ENCODE results near the gene TRIM50. TPM values are rescaled to one million over a fixed set of nuclear protein-coding genes. Genes with fewer than 3 reads are reported as not detected.

The TRIM50 gene
- total and polyA plus RNA-seq, 9 of the 15 experiments (the other 6 are each of a cell fraction or from before 2014, with no cell fraction given), result not detected

DNA sequence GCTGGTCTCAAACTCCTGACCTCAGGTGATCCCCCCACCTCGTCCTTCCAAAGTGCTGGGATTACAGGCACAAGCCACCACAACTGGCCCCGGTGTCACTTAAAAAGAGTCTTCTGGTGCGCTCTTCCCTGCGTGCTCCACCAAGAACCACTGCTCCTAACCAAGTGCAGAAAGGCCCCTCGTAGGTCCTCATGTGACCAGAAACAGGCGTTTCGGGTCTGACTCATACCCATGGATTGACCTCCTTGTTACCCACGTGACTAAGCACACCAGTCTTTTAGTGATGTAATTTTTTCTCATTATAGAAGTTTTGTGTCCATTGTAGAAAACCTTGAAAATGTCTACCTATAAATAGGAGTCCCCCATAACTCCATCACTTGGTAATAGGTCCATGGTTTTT, 14.0 kb upstream of the TRIM50 start (continued):
- TF ChIP-seq, protein P1, sequence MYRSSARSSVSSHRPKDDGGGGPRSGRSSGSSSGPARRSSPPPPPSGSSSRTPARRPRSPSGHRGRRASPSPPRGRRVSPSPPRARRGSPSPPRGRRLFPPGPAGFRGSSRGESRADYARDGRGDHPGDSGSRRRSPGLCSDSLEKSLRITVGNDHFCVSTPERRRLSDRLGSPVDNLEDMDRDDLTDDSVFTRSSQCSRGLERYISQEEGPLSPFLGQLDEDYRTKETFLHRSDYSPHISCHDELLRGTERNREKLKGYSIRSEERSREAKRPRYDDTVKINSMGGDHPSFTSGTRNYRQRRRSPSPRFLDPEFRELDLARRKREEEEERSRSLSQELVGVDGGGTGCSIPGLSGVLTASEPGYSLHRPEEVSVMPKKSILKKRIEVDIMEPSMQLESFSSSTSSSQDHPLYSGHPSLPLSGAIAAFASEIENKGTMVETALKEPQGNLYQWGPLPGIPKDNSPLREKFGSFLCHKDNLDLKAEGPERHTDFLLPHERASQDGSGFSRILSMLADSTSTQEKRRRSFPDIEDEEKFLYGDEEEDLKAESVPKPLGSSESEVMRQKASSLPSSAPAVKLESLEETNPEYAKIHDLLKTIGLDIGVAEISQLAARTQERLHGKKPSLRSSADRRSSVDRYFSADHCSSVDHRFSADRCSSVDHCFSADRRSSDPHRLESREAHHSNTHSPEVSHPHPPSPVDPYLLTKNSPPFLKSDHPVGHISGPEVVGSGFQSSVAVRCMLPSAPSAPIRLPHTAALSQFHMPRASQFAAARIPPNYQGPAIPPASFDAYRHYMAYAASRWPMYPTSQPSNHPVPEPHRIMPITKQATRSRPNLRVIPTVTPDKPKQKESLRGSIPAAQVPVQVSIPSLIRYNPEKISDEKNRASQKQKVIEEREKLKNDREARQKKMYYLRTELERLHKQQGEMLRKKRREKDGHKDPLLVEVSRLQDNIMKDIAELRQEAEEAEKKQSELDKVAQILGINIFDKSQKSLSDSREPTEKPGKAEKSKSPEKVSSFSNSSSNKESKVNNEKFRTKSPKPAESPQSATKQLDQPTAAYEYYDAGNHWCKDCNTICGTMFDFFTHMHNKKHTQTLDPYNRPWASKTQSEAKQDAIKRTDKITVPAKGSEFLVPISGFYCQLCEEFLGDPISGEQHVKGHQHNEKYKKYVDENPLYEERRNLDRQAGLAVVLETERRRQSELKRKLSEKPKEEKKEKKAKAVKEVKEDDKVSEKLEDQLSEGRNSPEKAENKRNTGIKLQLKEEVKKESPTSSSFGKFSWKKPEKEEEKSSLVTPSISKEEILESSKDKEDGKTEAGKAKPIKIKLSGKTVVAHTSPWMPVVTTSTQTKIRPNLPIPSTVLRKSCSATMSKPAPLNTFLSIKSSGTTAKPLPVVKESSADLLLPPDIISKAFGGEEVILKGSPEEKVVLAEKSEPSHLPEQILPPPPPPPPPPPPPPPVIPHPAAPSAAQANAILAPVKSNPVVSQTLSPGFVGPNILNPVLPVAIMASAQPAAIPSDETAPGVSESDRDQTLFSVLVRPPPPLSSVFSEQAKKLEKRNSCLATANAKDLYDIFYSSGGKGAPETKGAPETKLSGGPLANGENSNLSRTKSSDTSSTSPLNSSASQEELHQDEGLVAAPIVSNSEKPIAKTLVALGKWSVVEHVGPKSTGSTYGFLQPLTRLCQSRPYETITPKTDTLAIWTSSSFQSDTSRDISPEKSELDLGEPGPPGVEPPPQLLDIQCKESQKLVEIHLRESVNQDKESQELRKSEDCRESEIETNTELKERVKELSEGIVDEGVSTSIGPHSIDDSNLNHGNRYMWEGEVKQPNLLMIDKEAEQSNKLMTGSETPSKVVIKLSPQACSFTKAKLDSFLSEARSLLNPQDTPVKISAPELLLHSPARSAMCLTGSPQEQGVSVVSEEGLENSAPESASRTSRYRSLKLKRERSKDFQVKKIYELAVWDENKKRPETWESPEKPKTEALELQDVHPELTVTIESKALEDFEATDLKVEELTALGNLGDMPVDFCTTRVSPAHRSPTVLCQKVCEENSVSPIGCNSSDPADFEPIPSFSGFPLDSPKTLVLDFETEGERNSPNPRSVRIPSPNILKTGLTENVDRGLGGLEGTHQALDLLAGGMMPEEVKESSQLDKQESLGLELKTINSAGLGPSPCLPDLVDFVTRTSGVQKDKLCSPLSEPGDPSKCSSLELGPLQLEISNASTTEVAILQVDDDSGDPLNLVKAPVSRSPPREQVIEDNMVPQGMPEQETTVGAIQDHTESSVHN (IDR thresholded peaks at IDR 0.05; ENCODE audit: borderline replicate concordance in 1 of 2, low read depth in 1 of 2), result peak in 1 of 2 experiments; percentile 76; a peak in 2 of 4 replicates
- TF ChIP-seq ZBED1 (IDR thresholded peaks at IDR 0.05) (no peak), JUNB (CRISPR knock-in tag; conservative IDR thresholded peaks at IDR 0.05) (peak; percentile 26; the same call in 1 of the 2 replicates), EZH2 (IDR thresholded peaks at IDR 0.05; ENCODE audit: borderline replicate concordance, low read depth, low read length) (no peak), RAD51 (IDR thresholded peaks at IDR 0.05; ENCODE audit: borderline replicate concordance, low read depth) (peak; percentile 93), SIRT6 (IDR thresholded peaks at IDR 0.05; ENCODE audit: low read depth, low read length) (no peak), CBFA2T2 (conservative IDR thresholded peaks at IDR 0.05) (peak; percentile 65), ILF3 (IDR thresholded peaks at IDR 0.05; ENCODE audit: borderline replicate concordance) (no peak), ZNF41 (CRISPR knock-in tag; conservative IDR thresholded peaks at IDR 0.05) (peak; percentile 54; the same call in 1 of the 2 replicates), FOSL1 (tag; conservative IDR thresholded peaks at IDR 0.05) (peak; percentile 95), CAMTA2 (CRISPR knock-in tag; conservative IDR thresholded peaks at IDR 0.05) (no peak), XRCC4 (IDR thresholded peaks at IDR 0.05; ENCODE audit: extremely low read depth, insufficient read depth, insufficient read length) (no peak)
- TF ChIP-seq, protein P2, sequence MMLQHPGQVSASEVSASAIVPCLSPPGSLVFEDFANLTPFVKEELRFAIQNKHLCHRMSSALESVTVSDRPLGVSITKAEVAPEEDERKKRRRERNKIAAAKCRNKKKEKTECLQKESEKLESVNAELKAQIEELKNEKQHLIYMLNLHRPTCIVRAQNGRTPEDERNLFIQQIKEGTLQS (IDR thresholded peaks at IDR 0.05), result peak; percentile 91
- TF ChIP-seq, protein P2 (CRISPR knock-in tag; conservative IDR thresholded peaks at IDR 0.05), result 0 out of 2 replicates have a peak, but pooled peaks have one; percentile 23
- TF ChIP-seq, protein P3, sequence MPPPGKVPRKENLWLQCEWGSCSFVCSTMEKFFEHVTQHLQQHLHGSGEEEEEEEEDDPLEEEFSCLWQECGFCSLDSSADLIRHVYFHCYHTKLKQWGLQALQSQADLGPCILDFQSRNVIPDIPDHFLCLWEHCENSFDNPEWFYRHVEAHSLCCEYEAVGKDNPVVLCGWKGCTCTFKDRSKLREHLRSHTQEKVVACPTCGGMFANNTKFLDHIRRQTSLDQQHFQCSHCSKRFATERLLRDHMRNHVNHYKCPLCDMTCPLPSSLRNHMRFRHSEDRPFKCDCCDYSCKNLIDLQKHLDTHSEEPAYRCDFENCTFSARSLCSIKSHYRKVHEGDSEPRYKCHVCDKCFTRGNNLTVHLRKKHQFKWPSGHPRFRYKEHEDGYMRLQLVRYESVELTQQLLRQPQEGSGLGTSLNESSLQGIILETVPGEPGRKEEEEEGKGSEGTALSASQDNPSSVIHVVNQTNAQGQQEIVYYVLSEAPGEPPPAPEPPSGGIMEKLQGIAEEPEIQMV (tag; conservative IDR thresholded peaks at IDR 0.05; ENCODE audit: low read depth), result no peak
- TF ChIP-seq, protein P4, sequence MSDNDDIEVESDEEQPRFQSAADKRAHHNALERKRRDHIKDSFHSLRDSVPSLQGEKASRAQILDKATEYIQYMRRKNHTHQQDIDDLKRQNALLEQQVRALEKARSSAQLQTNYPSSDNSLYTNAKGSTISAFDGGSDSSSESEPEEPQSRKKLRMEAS (CRISPR knock-in tag; IDR thresholded peaks at IDR 0.05), result peak; percentile 52
